Motor neuron (in vitro differentiated cells): ENCODE measurements around the gene SH3RF3. TPM values are rescaled to one million over a fixed set of nuclear protein-coding genes. Genes with fewer than 3 reads are reported as not detected.

ENCODE experiments used
- ATAC-seq, 8 experiments: fragments of 200-7000 bp; cut with Tn5 transposase; replicated peaks in 6 of 8; 2 replicates each; pipeline ENCODE4 v1.8.0; 2021; ENCODE audit warnings: mild to moderate bottlenecking in 8 of 8, moderate library complexity in 8 of 8
- H3K27ac ChIP-seq, 2 donors: fragments of 250-450 bp; sonication (Bioruptor Pico); 2 replicates each; pipeline ENCODE4 v1.9.0; 2021; ENCODE audit warnings: antibody characterized with exemption in 2 of 2, mild to moderate bottlenecking in 2 of 2, moderate library complexity in 1 of 2
- H3K4me1 ChIP-seq, 2 donors: fragments of 250-450 bp; sonication (Bioruptor Pico); replicated peaks in 1 of 2; 2 replicates each; pipeline ENCODE4 v1.6.1; 2021; ENCODE audit warnings: antibody characterized with exemption in 2 of 2, mild to moderate bottlenecking in 2 of 2, moderate library complexity in 1 of 2
- H3K4me3 ChIP-seq, 5 donors: fragments of 250-450 bp; sonication (Bioruptor Pico); 2 replicates each; pipeline ENCODE4 v1.9.0; 2021; ENCODE audit warnings: antibody characterized with exemption in 5 of 5, mild to moderate bottlenecking in 5 of 5, moderate library complexity in 4 of 5
- WGBS, 10 experiments: fragments of 450-650 bp; shearing (Covaris generic); methylation state at CpG; one replicate each; pipeline ENCODE4 v1.0.0; 2022; 5-methylcytosine and 5-hydroxymethylcytosine counted together
- in situ Hi-C, 9 experiments: fragments of 400-800 bp; cut with MboI; loops; one replicate each; pipeline ENCODE4 v1.15.0; 2021; ENCODE audit warnings: low sequenced_read_pairs in 9 of 9, low pct_unique_long_range_greater_than_20kb in 2 of 9; ENCODE audit not compliant: unreplicated experiment in 9 of 9
- total RNA-seq, 8 experiments: library from RNA; unstranded; fragments of 300-600 nt; gene quantifications; 2 replicates each; pipeline versions ENCODE4 v1.2.3 to v1.2.4, GENCODE V29; 2022

Gene SH3RF3
- total RNA-seq, 8 experiments from 2014 or later, result 0.13 to 6.5 (median 3.2) TPM

- WGBS, 10 experiments, result 80 to 93% (median 87%) methylated on average over 1 to 3 of the region's 9 CpGs; no CpG with 5 or more reads in 4 of the 10 experiments
- no peak overlapping the region for H3K4me3 ChIP-seq
- in situ Hi-C loops, result loop anchor here in 1 of 9 experiments (25.0 kb wide), 1 partner anchor 175 kb away; no protein-coding TSS in a partner anchor
- H3K4me1 ChIP-seq, result peaks cover 11 to 22% of the 10 kb centered on the region in 2 donors
- H3K27ac ChIP-seq, result no peak overlapping the region
- no peak for ATAC-seq
Observed at GRCh38 chr2:109337221-109337620, 208.2 kb downstream of the SH3RF3 start.

- in situ Hi-C loops, result loop anchor here in 1 of 9 experiments (25.0 kb wide), 1 partner anchor 173 kb away; no protein-coding TSS in a partner anchor
- 86 to 100% (median 100%) methylated on average over 1 to 5 of the region's 6 CpGs; no CpG with 5 or more reads in 7 of the 10 experiments for WGBS, 10 experiments
- no peak overlapping the region for H3K4me3 ChIP-seq
- H3K4me1 ChIP-seq, result peaks cover 19 to 28% of the 10 kb centered on the region in 2 donors
- no peak overlapping the region for H3K27ac ChIP-seq
- no peak for ATAC-seq
Observed at GRCh38 chr2:109339519-109339966, 210.5 kb downstream of the SH3RF3 start.

GRCh38 chr2:109340381-109340780 lies 211.4 kb downstream of the SH3RF3 start:
- in situ Hi-C loops, result loop anchor here in 1 of 9 experiments (25.0 kb wide), 1 partner anchor 172 kb away; no protein-coding TSS in a partner anchor
- 49 to 100% (median 90%) methylated on average over 1 to 4 of the region's 4 CpGs; no CpG with 5 or more reads in 1 of the 10 experiments for WGBS, 10 experiments
- H3K4me3 ChIP-seq, result no peak overlapping the region
- peaks cover 19 to 28% of the 10 kb centered on the region in 2 donors for H3K4me1 ChIP-seq
- no peak for ATAC-seq
- no peak overlapping the region for H3K27ac ChIP-seq

GRCh38 chr2:109341355-109342255 lies 212.6 kb downstream of the SH3RF3 start:
- in situ Hi-C loops, result loop anchor here in 1 of 9 experiments (25.0 kb wide), 1 partner anchor 171 kb away; no protein-coding TSS in a partner anchor
- peak in 7 of 8 experiments; percentile 6 to 52 (median 40) for ATAC-seq
- no peak overlapping the region for H3K27ac ChIP-seq
- no peak overlapping the region for H3K4me3 ChIP-seq
- WGBS, 10 experiments, result 33 to 90% (median 82%) methylated on average over 1 to 5 of the region's 7 CpGs; no CpG with 5 or more reads in 1 of the 10 experiments
- H3K4me1 ChIP-seq, result peaks cover 30 to 40% of the 10 kb centered on the region in 2 donors

GRCh38 chr2:109342256-109342850 lies 213.3 kb downstream of the SH3RF3 start:
- ATAC-seq, result peak in 5 of 8 experiments; percentile 45 to 76 (median 70)
- no peak overlapping the region for H3K4me3 ChIP-seq
- in situ Hi-C loops, result loop anchor here in 1 of 9 experiments (25.0 kb wide), 1 partner anchor 170 kb away; no protein-coding TSS in a partner anchor
- 60 to 100% (median 89%) methylated on average over 1 to 9 of the region's 18 CpGs; no CpG with 5 or more reads in 2 of the 10 experiments for WGBS, 10 experiments
- H3K27ac ChIP-seq, result no peak overlapping the region
- peaks cover 36 to 46% of the 10 kb centered on the region in 2 donors for H3K4me1 ChIP-seq

GRCh38 chr2:109342930-109343329 lies 213.9 kb downstream of the SH3RF3 start:
- Histone ChIP-seq H3K4me3 (no peak overlapping the region), H3K4me1 (peaks cover 42 to 51% of the 10 kb centered on the region in 2 donors), H3K27ac (no peak overlapping the region)
- ATAC-seq, result peak in 5 of 8 experiments; percentile 13 to 45 (median 28)
- WGBS, 10 experiments, result 35 to 100% (median 82%) methylated on average over 1 to 5 of the region's 6 CpGs; no CpG with 5 or more reads in 3 of the 10 experiments
- in situ Hi-C loops, result loop anchor here in 1 of 9 experiments (25.0 kb wide), 1 partner anchor 169 kb away; no protein-coding TSS in a partner anchor

GRCh38 chr2:109343460-109343859 lies 214.5 kb downstream of the SH3RF3 start:
- in situ Hi-C loops, result loop anchor here in 1 of 9 experiments (25.0 kb wide), 1 partner anchor 169 kb away; no protein-coding TSS in a partner anchor
- H3K27ac ChIP-seq, result no peak overlapping the region

GRCh38 chr2:109344270-109344805 lies 215.3 kb downstream of the SH3RF3 start:
- in situ Hi-C loops, result loop anchor here in 1 of 9 experiments (25.0 kb wide), 1 partner anchor 168 kb away; no protein-coding TSS in a partner anchor
- Histone ChIP-seq H3K4me3 (no peak overlapping the region), H3K4me1 (peaks cover 55 to 66% of the 10 kb centered on the region in 2 donors), H3K27ac (no peak overlapping the region)
- ATAC-seq, result no peak
- WGBS, 10 experiments, result 80 to 100% (median 96%) methylated on average over 2 to 5 of the region's 9 CpGs; no CpG with 5 or more reads in 4 of the 10 experiments

More at GRCh38 chr2:109343460-109343859, 214.5 kb downstream of the SH3RF3 start:
- ATAC-seq, result no peak
- 53 to 100% (median 100%) methylated on average over 1 to 3 of the region's 5 CpGs; no CpG with 5 or more reads in 3 of the 10 experiments for WGBS, 10 experiments
- Histone ChIP-seq H3K4me3 (no peak overlapping the region), H3K4me1 (peaks cover 47 to 57% of the 10 kb centered on the region in 2 donors)

GRCh38 chr2:109345091-109345490 lies 216.1 kb downstream of the SH3RF3 start:
- H3K27ac ChIP-seq, result no peak overlapping the region
- no peak for ATAC-seq
- H3K4me1 ChIP-seq, result peaks cover 63 to 73% of the 10 kb centered on the region in 2 donors
- H3K4me3 ChIP-seq, result no peak overlapping the region
- in situ Hi-C loops, result loop anchor here in 1 of 9 experiments (25.0 kb wide), 1 partner anchor 167 kb away; no protein-coding TSS in a partner anchor
- 71 to 100% (median 92%) methylated on average over 2 to 5 of the region's 10 CpGs; no CpG with 5 or more reads in 5 of the 10 experiments for whole genome bisulfite sequencing, 10 experiments

- in situ Hi-C loops, result loop anchor here in 1 of 9 experiments (25.0 kb wide), 1 partner anchor 166 kb away; no protein-coding TSS in a partner anchor
- H3K4me1 ChIP-seq, result peaks cover 68 to 77% of the 10 kb centered on the region in 2 donors
- ATAC-seq, result no peak
- H3K4me3 ChIP-seq, result no peak overlapping the region
- no peak overlapping the region for H3K27ac ChIP-seq
- WGBS, 10 experiments, result 5 to 93% (median 54%) methylated on average over 4 to 12 of the region's 13 CpGs; no CpG with 5 or more reads in 1 of the 10 experiments
Observed at GRCh38 chr2:109345653-109346480, 216.9 kb downstream of the SH3RF3 start.

GRCh38 chr2:109346601-109347228 lies 217.7 kb downstream of the SH3RF3 start:
- 56 to 100% (median 91%) methylated on average over 2 to 10 of the region's 12 CpGs; no CpG with 5 or more reads in 1 of the 10 experiments for WGBS, 10 experiments
- peaks cover 68 to 75% of the 10 kb centered on the region in 2 donors for H3K4me1 ChIP-seq
- no peak overlapping the region for H3K27ac ChIP-seq
- in situ Hi-C loops, result loop anchor here in 1 of 9 experiments (25.0 kb wide), 1 partner anchor 166 kb away; no protein-coding TSS in a partner anchor
- ATAC-seq, result no peak
- no peak overlapping the region for H3K4me3 ChIP-seq
